Activated gamma-delta T cell treated with anti-CD3 and anti-CD28 coated beads, Interleukin-2, amount 50 U/mL, for 16 hours (primary cell): ENCODE measurements around the gene ENOSF1.

Experiments used
- DNase-seq: peaks from one replicate; pipeline ENCODE4 v3.0.0-alpha.2; 2020; ENCODE audit warnings: low read depth

Gene ENOSF1

GRCh38 chr18:634551-635045 is 77.8 kb downstream of the ENOSF1 start:
- no peak for DNase-seq

DNA sequence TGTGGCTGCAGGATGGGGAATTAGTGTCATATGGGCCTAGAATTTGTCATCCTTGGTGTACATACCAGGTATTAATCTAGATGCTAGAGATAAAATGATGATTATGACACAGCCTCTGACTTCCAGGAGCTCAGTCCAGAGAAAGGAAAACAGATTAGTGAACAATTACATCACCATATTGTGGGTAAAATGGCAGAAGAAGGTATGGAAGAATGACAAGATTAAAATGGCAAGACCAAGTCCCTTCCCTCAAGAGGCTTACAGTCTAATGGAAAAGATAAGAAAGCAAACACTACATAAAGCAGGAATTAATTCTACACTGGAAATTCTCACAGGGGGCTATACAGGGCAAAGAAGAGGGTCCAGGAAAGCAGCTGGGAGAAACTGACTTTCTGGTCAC is 80.9 kb downstream of the ENOSF1 start:
- DNase-seq, result no peak

DNA sequence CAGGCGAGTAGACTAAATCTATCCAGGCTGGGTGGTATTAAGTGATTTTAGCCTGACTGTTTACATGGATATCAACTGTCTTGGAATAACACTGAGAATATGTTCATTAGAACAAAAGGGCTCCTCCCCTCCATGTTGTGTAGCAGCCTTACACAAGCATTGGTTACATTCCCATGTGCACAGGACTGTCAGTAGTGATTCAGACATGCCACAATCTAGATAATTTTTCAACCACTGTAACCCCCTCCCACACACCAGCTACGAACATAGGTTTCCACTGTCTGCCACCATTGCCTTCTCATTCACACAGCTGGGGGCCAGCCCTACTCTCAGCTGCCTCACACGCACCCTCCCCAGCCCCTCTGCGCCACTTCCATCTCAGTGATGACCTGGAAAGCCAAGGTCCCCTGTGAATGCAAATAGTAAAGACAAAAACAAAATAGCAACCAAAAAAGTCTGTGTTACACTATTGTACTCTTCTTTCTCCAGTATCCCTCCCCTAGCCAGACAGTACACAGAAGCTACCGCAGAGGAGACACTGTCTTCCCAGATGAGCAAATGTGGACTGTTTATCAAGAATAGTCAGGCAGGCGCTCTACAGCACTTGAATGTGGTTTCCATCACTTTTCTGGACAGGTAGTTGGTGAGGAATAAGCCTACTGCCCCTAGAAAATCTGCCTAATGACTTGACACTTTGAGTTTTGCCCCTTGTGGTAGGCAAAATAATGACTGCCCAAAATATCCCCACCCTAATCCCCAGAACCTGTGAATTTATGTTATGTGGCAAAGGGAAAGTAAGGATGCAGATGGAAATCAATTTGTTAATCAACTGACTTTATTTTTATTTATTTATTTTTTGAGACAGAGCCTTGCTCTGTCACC is 82.9 kb downstream of the ENOSF1 start:
- DNase-seq, result no peak

GRCh38 chr18:627231-627630 is 85.2 kb downstream of the ENOSF1 start:
- DNase-seq, result no peak

- peak; percentile 40 for DNase-seq
Observed at GRCh38 chr18:623761-624620, 88.4 kb downstream of the ENOSF1 start.

GRCh38 chr18:622289-622688 is 90.1 kb downstream of the ENOSF1 start:
- DNase-seq, result no peak

DNA sequence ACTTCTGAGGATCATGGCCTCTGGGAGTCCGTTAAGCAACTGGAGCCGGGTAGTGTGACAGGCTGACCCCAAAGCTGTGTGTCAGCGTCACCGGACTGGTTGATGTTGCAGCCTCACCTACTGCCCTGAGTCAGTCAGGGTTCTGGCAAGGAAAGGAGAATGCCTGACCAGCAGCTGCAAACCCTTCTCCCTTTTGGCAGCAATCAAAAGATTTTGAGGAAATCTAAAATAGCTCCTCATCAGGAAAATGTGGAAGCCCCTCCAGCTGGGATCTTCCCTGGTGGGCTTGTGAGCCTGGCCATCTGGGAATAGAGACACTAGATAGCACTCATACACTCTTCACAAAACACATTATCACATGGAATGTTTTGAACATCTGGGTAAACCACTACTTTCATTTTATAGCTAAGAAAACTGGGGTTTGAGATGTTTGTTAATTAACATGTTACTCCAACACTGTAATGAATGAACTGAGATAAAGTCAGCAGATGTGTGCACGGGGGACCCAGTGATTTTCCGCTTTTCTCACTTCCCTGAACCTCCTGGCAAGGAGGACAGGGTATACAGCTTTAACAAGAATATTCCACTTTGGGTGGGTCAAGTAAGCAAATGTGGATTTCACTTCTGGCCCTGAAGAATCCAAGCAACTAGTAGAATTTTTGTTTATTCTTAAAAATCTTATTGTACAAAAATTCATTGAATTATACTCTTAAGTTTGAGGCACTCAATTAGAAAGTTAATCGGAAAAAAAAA is 91.0 kb downstream of the ENOSF1 start:
- DNase-seq, result no peak
